ENCODE measurements around the gene LSM2. TPM values are rescaled to one million over a fixed set of nuclear protein-coding genes. Genes with fewer than 3 reads are reported as not detected.

Gene LSM2
- polyA plus RNA-seq, 1 donor from 2014 or later, result 68.5 TPM

GRCh38 chr6:31760790-31761189, 46.0 kb downstream of the LSM2 start:
- H2AFZ ChIP-seq (ENCODE audit: low read depth, low read length), result no peak overlapping the region
- no peaks in the 10 kb centered on the region for H3K9me2 ChIP-seq (ENCODE audit: insufficient read depth, low read length)
- no peak overlapping the region for H3K4me3 ChIP-seq (ENCODE audit: low read length)
- H3K79me2 ChIP-seq (replicated peaks; ENCODE audit: insufficient read depth, low read length), result no peaks in the 10 kb centered on the region
- no peak overlapping the region for H3K4me2 ChIP-seq (ENCODE audit: low read length)
- no peaks in the 10 kb centered on the region for H4K20me1 ChIP-seq (ENCODE audit: insufficient read depth)
- no peaks in the 10 kb centered on the region for H3K27me3 ChIP-seq (ENCODE audit: insufficient read depth, low read depth, low read length)
- no peak overlapping the region for H3K27ac ChIP-seq (ENCODE audit: low read length)
- no peaks in the 10 kb centered on the region for H3F3A ChIP-seq (ENCODE audit: insufficient read depth, low read length, poor library complexity, severe bottlenecking)
- H3K36me3 ChIP-seq (ENCODE audit: insufficient read depth, low read length), result no peaks in the 10 kb centered on the region
- H3K9ac ChIP-seq (ENCODE audit: low read length), result no peak overlapping the region
- no peak for TF ChIP-seq SMC3 (conservative IDR thresholded peaks at IDR 0.05; ENCODE audit: poor library complexity)
- TF ChIP-seq, protein P1, sequence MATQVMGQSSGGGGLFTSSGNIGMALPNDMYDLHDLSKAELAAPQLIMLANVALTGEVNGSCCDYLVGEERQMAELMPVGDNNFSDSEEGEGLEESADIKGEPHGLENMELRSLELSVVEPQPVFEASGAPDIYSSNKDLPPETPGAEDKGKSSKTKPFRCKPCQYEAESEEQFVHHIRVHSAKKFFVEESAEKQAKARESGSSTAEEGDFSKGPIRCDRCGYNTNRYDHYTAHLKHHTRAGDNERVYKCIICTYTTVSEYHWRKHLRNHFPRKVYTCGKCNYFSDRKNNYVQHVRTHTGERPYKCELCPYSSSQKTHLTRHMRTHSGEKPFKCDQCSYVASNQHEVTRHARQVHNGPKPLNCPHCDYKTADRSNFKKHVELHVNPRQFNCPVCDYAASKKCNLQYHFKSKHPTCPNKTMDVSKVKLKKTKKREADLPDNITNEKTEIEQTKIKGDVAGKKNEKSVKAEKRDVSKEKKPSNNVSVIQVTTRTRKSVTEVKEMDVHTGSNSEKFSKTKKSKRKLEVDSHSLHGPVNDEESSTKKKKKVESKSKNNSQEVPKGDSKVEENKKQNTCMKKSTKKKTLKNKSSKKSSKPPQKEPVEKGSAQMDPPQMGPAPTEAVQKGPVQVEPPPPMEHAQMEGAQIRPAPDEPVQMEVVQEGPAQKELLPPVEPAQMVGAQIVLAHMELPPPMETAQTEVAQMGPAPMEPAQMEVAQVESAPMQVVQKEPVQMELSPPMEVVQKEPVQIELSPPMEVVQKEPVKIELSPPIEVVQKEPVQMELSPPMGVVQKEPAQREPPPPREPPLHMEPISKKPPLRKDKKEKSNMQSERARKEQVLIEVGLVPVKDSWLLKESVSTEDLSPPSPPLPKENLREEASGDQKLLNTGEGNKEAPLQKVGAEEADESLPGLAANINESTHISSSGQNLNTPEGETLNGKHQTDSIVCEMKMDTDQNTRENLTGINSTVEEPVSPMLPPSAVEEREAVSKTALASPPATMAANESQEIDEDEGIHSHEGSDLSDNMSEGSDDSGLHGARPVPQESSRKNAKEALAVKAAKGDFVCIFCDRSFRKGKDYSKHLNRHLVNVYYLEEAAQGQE (IDR thresholded peaks at IDR 0.05; ENCODE audit: borderline replicate concordance), result no peak
- TF ChIP-seq POLR2AphosphoS5 (IDR thresholded peaks at IDR 0.05), result no peak
- TF ChIP-seq RAD21 (conservative IDR thresholded peaks at IDR 0.05), result no peak
- no peak for TF ChIP-seq TAF1 (IDR thresholded peaks at IDR 0.05; ENCODE audit: low read depth)
- no peak for TF ChIP-seq EZH2 (IDR thresholded peaks at IDR 0.05; ENCODE audit: borderline replicate concordance, insufficient read depth, low read length, poor library complexity, severe bottlenecking)
- TF ChIP-seq, protein P2, sequence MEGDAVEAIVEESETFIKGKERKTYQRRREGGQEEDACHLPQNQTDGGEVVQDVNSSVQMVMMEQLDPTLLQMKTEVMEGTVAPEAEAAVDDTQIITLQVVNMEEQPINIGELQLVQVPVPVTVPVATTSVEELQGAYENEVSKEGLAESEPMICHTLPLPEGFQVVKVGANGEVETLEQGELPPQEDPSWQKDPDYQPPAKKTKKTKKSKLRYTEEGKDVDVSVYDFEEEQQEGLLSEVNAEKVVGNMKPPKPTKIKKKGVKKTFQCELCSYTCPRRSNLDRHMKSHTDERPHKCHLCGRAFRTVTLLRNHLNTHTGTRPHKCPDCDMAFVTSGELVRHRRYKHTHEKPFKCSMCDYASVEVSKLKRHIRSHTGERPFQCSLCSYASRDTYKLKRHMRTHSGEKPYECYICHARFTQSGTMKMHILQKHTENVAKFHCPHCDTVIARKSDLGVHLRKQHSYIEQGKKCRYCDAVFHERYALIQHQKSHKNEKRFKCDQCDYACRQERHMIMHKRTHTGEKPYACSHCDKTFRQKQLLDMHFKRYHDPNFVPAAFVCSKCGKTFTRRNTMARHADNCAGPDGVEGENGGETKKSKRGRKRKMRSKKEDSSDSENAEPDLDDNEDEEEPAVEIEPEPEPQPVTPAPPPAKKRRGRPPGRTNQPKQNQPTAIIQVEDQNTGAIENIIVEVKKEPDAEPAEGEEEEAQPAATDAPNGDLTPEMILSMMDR (IDR thresholded peaks at IDR 0.05; ENCODE audit: poor library complexity, severe bottlenecking), result no peak
- TF ChIP-seq MXI1 (conservative IDR thresholded peaks at IDR 0.05; ENCODE audit: poor library complexity, severe bottlenecking), result no peak
- no peak for TF ChIP-seq EP300 (conservative IDR thresholded peaks at IDR 0.05; ENCODE audit: poor library complexity, severe bottlenecking)
- H3K9me3 ChIP-seq (ENCODE audit: low read length), result no peaks in the 10 kb centered on the region

GRCh38 chr6:31758281-31758680, 48.5 kb downstream of the LSM2 start:
- no peak overlapping the region for H2AFZ ChIP-seq (ENCODE audit: low read depth, low read length)
- no peak overlapping the region for H3K4me2 ChIP-seq (ENCODE audit: low read length)
- no peaks in the 10 kb centered on the region for H3K79me2 ChIP-seq (replicated peaks; ENCODE audit: insufficient read depth, low read length)
- H3K27ac ChIP-seq (ENCODE audit: low read length), result no peak overlapping the region
- no peaks in the 10 kb centered on the region for H3K27me3 ChIP-seq (ENCODE audit: insufficient read depth, low read depth, low read length)
- no peaks in the 10 kb centered on the region for H3K9me2 ChIP-seq (ENCODE audit: insufficient read depth, low read length)
- no peaks in the 10 kb centered on the region for H3K36me3 ChIP-seq (ENCODE audit: insufficient read depth, low read length)
- H3K9me3 ChIP-seq (ENCODE audit: low read length), result no peaks in the 10 kb centered on the region
- H4K20me1 ChIP-seq (ENCODE audit: insufficient read depth), result no peaks in the 10 kb centered on the region
- no peak for TF ChIP-seq POLR2AphosphoS5 (IDR thresholded peaks at IDR 0.05)
- TF ChIP-seq TAF1 (IDR thresholded peaks at IDR 0.05; ENCODE audit: low read depth), result no peak
- no peak for TF ChIP-seq SMC3 (conservative IDR thresholded peaks at IDR 0.05; ENCODE audit: poor library complexity)
- no peak for TF ChIP-seq EZH2 (IDR thresholded peaks at IDR 0.05; ENCODE audit: borderline replicate concordance, insufficient read depth, low read length, poor library complexity, severe bottlenecking)
- TF ChIP-seq EP300 (conservative IDR thresholded peaks at IDR 0.05; ENCODE audit: poor library complexity, severe bottlenecking), result no peak
- TF ChIP-seq RAD21 (conservative IDR thresholded peaks at IDR 0.05), result no peak
- no peak for TF ChIP-seq MXI1 (conservative IDR thresholded peaks at IDR 0.05; ENCODE audit: poor library complexity, severe bottlenecking)
- TF ChIP-seq, protein P2 (IDR thresholded peaks at IDR 0.05; ENCODE audit: poor library complexity, severe bottlenecking), result no peak
- TF ChIP-seq, protein P1 (IDR thresholded peaks at IDR 0.05; ENCODE audit: borderline replicate concordance), result no peak
- H3K4me3 ChIP-seq (ENCODE audit: low read length), result no peak overlapping the region
- no peak overlapping the region for H3K9ac ChIP-seq (ENCODE audit: low read length)
- no peaks in the 10 kb centered on the region for H3F3A ChIP-seq (ENCODE audit: insufficient read depth, low read length, poor library complexity, severe bottlenecking)
